ENCODE measurements around the gene LRFN2.

DNA sequence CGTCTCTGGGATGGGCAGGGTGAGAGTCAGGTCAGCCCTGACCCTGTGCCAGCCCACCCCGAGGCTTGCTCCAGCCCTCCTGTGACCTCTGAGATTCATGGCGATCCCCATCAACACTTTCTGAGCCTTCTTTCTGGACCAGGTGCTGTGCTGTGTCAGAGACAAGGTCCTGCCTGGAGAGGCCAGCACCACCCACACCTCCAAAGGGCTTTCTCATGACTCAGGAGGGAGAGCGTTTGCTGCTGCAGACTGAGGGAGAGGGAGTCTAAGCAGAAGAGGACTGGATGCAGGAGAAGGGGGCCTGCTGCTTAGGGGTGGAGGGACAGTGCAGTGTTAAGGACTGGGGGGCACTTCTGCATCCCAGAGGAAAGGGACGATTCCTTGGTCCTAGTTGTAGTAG, 193.5 kb downstream of the LRFN2 start:
- TF ChIP-seq, protein P1, sequence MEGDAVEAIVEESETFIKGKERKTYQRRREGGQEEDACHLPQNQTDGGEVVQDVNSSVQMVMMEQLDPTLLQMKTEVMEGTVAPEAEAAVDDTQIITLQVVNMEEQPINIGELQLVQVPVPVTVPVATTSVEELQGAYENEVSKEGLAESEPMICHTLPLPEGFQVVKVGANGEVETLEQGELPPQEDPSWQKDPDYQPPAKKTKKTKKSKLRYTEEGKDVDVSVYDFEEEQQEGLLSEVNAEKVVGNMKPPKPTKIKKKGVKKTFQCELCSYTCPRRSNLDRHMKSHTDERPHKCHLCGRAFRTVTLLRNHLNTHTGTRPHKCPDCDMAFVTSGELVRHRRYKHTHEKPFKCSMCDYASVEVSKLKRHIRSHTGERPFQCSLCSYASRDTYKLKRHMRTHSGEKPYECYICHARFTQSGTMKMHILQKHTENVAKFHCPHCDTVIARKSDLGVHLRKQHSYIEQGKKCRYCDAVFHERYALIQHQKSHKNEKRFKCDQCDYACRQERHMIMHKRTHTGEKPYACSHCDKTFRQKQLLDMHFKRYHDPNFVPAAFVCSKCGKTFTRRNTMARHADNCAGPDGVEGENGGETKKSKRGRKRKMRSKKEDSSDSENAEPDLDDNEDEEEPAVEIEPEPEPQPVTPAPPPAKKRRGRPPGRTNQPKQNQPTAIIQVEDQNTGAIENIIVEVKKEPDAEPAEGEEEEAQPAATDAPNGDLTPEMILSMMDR (IDR thresholded peaks at IDR 0.05) = peak in 1 of 6 experiments; percentile 36
- no peak for TF ChIP-seq POLR2A (IDR thresholded peaks at IDR 0.05)
